ENCODE data around the gene CEP250. TPM values are rescaled to one million over a fixed set of nuclear protein-coding genes. Genes with fewer than 3 reads are reported as not detected.

The CEP250 gene
- total RNA-seq, 1 donor from 2014 or later, result 17.0 TPM

- no peak overlapping the region for H3K27ac ChIP-seq
- intact Hi-C loops (cut with DNase I), result no loop called here
- no peak for DNase-seq (ENCODE audit: low spot score in 2 of 2)
- H3K9me3 ChIP-seq, result no peaks in the 10 kb centered on the region
- no peak overlapping the region for H3K4me3 ChIP-seq
- TF ChIP-seq CTCF (IDR thresholded peaks at IDR 0.05), result no peak
- no peaks in the 10 kb centered on the region for H3K27me3 ChIP-seq
- H3K36me3 ChIP-seq, result peaks cover 66 to 78% of the 10 kb centered on the region in 2 donors
- no peaks in the 10 kb centered on the region for H3K4me1 ChIP-seq
Measured at GRCh38 chr20:35472209-35472608, 16.8 kb downstream of the CEP250 start.

- Histone ChIP-seq H3K27ac (no peak overlapping the region), H3K4me1 (no peaks in the 10 kb centered on the region), H3K4me3 (no peak overlapping the region), H3K27me3 (no peaks in the 10 kb centered on the region), H3K9me3 (no peaks in the 10 kb centered on the region), H3K36me3 (peaks cover 80 to 85% of the 10 kb centered on the region in 2 donors)
- intact Hi-C loops (cut with DNase I), result no loop called here
- TF ChIP-seq CTCF (IDR thresholded peaks at IDR 0.05), result no peak
- no peak for DNase-seq (ENCODE audit: low spot score in 2 of 2)
Measured at GRCh38 chr20:35473684-35474083, 18.3 kb downstream of the CEP250 start.

GRCh38 chr20:35474303-35474871 lies 19.0 kb downstream of the CEP250 start:
- Histone ChIP-seq H3K4me3 (no peak overlapping the region), H3K27ac (no peak overlapping the region), H3K36me3 (peaks cover 81 to 86% of the 10 kb centered on the region in 2 donors), H3K4me1 (no peaks in the 10 kb centered on the region), H3K9me3 (no peaks in the 10 kb centered on the region), H3K27me3 (no peaks in the 10 kb centered on the region)
- no peak for DNase-seq (ENCODE audit: low spot score in 2 of 2)
- intact Hi-C loops (cut with DNase I), result no loop called here
- no peak for TF ChIP-seq CTCF (IDR thresholded peaks at IDR 0.05)

GRCh38 chr20:35476288-35476687 lies 20.9 kb downstream of the CEP250 start:
- intact Hi-C loops (cut with DNase I), result no loop called here
- no peak overlapping the region for H3K4me3 ChIP-seq
- no peak for DNase-seq (ENCODE audit: low spot score in 2 of 2)

GRCh38 chr20:35478804-35479472 lies 23.5 kb downstream of the CEP250 start:
- H3K4me3 ChIP-seq, result no peak overlapping the region
- H3K27me3 ChIP-seq, result no peaks in the 10 kb centered on the region
- intact Hi-C loops (cut with DNase I), result no loop called here
- peak in 1 of 2 donors; percentile 62 for DNase-seq (ENCODE audit: low spot score in 2 of 2)
- H3K9me3 ChIP-seq, result no peaks in the 10 kb centered on the region
- no peaks in the 10 kb centered on the region for H3K4me1 ChIP-seq
- H3K27ac ChIP-seq, result no peak overlapping the region
- H3K36me3 ChIP-seq, result peaks cover 59 to 69% of the 10 kb centered on the region in 2 donors
- no peak for TF ChIP-seq CTCF (IDR thresholded peaks at IDR 0.05)

More at GRCh38 chr20:35476288-35476687, 20.9 kb downstream of the CEP250 start:
- Histone ChIP-seq H3K36me3 (peaks cover 78 to 80% of the 10 kb centered on the region in 2 donors), H3K27ac (no peak overlapping the region), H3K4me1 (no peaks in the 10 kb centered on the region), H3K9me3 (no peaks in the 10 kb centered on the region), H3K27me3 (no peaks in the 10 kb centered on the region)
- no peak for TF ChIP-seq CTCF (IDR thresholded peaks at IDR 0.05)
